Islet of Langerhans (tissue), 1 donor: Measurements from ENCODE around the gene RAPGEF5.
"Not testable (repeated sequence)": the region's sequence is repeated elsewhere in the genome, so short reads cannot be mapped to it uniquely, and the experiment has no call there.

ENCODE experiments used
- FAIRE-seq: peaks from one replicate; lab custom pipeline; 2011; peaks lifted over from hg19 to GRCh38; lab: Jason Lieb, UNC

The RAPGEF5 gene

GRCh38 chr7:22080219-22080618 lies 276.7 kb downstream of the RAPGEF5 start:
- FAIRE-seq, result not testable (repeated sequence)

DNA sequence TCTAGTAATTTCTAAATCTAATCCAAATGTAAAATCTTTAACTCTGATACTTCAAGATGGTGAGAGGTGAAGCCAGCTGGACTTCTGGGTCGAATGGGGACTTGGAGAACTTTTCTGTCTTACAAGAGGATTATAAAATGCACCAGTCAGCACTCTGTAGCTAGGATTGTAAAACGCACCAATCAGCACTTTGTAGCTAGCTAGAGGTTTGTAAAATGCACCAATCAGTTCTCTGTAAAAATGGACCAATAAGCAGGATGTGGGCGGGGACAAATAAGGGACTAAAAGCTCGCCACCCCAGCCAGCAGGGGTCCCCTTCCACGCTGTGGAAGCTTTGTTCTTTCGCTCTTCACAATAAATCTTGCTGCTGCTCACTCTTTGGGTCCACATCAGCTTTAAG lies 278.1 kb downstream of the RAPGEF5 start:
- FAIRE-seq, result not testable (repeated sequence)

- FAIRE-seq, result no peak
Measured at GRCh38 chr7:22075561-22075960, 281.4 kb downstream of the RAPGEF5 start.

GRCh38 chr7:22074897-22075296 lies 282.1 kb downstream of the RAPGEF5 start:
- FAIRE-seq, result no peak
